Astrocyte of the cerebellum (primary cell): Measurements from ENCODE around the gene PLPPR3.

Experiments used
- DNase-seq: peaks from one replicate; pipeline ENCODE4 v3.0.0-alpha.2; 2011; ENCODE audit warnings: low read depth
- H3K4me3 ChIP-seq: 2 replicates; pipeline ENCODE4 v1.5.1; 2011; ENCODE audit warnings: mild to moderate bottlenecking, low read depth, low read length, moderate library complexity
- CTCF ChIP-seq: IDR thresholded peaks from 2 replicates; pipeline ENCODE4 v1.5.1; 2012; ENCODE audit warnings: low read length, low read depth, moderate library complexity, mild to moderate bottlenecking; ENCODE audit errors: missing control alignments
- in situ Hi-C: cut with HindIII; loops from 2 replicates; pipeline ENCODE4 v1.10.0; 2017; ENCODE audit warnings: low sequenced_read_pairs

The PLPPR3 gene

GRCh38 chr19:835210-835810, 13.6 kb upstream of the PLPPR3 start:
- no peak for TF ChIP-seq CTCF
- in situ Hi-C loops = no loop called here
- no peak overlapping the region for H3K4me3 ChIP-seq
- DNase-seq = no peak

GRCh38 chr19:834216-834615, 12.5 kb upstream of the PLPPR3 start:
- in situ Hi-C loops = no loop called here
- TF ChIP-seq CTCF = no peak
- DNase-seq = no peak
- H3K4me3 ChIP-seq = no peak overlapping the region

DNA sequence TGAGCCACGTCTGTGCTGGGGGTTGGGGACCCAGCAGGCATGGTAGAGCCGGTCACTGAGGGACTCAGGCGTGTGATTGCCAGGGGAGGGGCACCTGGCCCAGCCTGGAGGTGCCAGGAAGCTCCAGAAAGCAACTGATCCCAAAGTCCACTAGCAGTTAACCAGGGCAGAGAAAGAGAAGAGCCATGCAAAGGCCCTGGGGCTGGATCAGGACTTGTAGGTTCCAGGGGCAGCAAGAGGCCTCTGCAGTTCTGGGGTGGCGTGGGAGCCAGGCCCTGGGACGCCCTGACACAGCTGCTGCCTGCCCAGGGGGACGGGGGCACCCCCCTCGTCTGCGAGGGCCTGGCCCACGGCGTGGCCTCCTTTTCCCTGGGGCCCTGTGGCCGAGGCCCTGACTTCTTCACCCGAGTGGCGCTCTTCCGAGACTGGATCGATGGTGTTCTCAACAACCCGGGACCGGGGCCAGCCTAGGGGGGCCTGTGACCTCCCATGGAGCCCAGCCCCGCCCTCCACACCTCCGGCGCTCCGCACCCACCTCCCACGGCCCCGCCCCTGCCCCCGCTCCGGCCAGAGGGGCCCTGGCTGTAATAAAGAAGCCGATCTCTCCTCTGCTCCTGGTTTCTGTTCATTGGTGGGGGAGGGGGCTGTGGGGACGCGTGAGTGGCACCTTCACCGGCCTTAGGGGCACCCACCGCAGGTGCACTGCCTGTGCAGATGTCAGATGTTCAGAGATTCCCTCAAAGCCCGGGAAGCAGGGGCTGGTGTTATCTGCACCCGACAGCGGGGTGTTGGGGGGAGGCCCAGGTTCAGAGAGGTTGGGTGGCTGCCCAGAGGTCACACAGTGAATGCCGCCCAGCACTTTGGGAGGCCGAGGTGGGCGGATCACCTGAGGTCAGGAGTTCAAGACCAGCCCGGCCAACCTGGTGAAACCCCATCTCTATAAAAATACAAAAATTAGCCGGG, 9.9 kb upstream of the PLPPR3 start:
- DNase-seq = no peak
- no peak overlapping the region for H3K4me3 ChIP-seq
- in situ Hi-C loops = no loop called here
- TF ChIP-seq CTCF = no peak

DNA sequence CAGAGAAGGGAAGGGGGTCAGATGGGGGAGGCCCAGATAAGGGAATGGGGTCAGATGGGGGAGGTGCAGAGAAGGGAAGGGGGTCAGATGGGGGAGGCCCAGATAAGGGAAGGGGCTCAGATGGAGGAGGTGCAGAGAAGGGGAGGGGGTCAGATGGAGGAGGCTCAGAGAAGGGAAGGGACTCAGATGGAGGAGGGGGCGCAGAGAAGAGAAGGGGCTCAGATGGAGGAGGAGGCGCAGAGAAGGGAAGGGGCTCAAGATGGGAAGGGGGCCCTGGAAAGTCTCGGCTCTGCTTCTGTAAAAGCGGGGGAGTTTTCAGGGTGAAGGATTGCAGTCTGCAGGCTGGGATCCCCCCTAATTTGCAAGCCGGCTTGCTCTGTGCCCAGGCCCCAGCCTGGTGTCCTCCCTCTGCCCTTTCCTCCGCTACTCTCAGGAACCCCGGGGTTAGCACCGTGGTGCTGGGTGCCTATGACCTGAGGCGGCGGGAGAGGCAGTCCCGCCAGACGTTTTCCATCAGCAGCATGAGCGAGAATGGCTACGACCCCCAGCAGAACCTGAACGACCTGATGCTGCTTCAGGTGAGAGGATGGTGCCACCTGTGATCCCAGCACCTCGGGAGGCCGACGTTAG, 7.5 kb upstream of the PLPPR3 start:
- in situ Hi-C loops = no loop called here
- DNase-seq = no peak
- TF ChIP-seq CTCF = no peak
- H3K4me3 ChIP-seq = no peak overlapping the region

- no peak within 1 kb of the TSS for H3K4me3 ChIP-seq
- in situ Hi-C loops = no loop called here
- no peak for TF ChIP-seq CTCF
- DNase-seq = no peak
Observed at GRCh38 chr19:827710-828321, 6.1 kb upstream of the PLPPR3 start, which contains the start of gene AZU1. AZU1 (plus strand) TSS chr19:827837; CDS start chr19:827847, 10 bp downstream.

DNA sequence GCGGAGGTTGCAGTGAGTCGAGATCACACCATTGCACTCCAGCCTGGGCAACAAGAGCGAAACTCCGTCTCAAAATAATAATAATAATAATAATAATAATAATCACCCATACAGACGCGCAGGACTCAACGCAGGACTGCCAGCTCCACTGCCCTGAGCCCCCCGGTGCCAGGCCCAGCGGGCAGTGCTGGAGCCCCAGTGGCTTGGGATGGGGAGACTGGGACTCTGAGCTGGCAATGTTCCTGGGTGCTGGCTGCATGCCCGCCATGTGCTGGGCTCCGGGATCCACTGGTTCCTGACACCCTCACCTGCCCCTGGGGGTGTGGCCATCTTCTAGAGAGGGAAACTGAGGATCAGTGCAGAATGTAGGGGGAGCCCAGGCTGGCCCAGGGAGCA, 5.6 kb upstream of the PLPPR3 start:
- in situ Hi-C loops = no loop called here
- TF ChIP-seq CTCF = no peak
- no peak for DNase-seq
- no peak overlapping the region for H3K4me3 ChIP-seq
